GM18951 (cell line): ENCODE data around the gene CARD11.
"Not testable (repeated sequence)": the region's sequence is repeated elsewhere in the genome, so short reads cannot be mapped to it uniquely, and the experiment has no call there.

Source experiments
- POLR2A ChIP-seq: IDR thresholded peaks from 4 replicates; pipeline ENCODE4 v1.6.1; 2011; ENCODE audit warnings: mild to moderate bottlenecking; ENCODE audit not compliant: insufficient read length, insufficient read depth; ENCODE audit errors: extremely low read depth
- in situ Hi-C: fragments of 300-500 bp; cut with MboI; formaldehyde crosslinking; loops from one replicate; pipeline ENCODE4 v1.12.0; 2022; ENCODE audit warnings: low sequenced_read_pairs, mixed read lengths, inconsistent platforms; ENCODE audit not compliant: unreplicated experiment

The CARD11 gene

GRCh38 chr7:3027005-3027845, 16.4 kb downstream of the CARD11 start:
- in situ Hi-C loops = no loop called here
- no peak for TF ChIP-seq POLR2A

DNA sequence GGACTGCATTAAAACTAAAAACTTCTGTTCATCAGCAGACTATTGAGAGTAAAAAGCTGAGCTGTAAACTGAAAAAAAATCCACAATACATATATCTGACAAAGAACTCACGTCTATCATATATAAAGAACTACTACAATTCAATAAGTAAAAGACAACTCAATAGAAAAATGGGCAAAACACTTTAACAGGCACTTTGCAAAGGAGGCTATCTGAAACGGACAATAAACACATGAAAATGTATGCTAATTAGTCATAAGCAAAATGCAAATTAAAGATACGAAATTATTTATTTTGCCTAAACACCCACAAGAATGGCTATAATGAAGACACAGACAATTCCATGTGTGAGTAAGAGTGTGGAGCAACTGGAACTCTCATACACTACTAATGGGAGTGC, 18.1 kb downstream of the CARD11 start:
- in situ Hi-C loops = no loop called here

DNA sequence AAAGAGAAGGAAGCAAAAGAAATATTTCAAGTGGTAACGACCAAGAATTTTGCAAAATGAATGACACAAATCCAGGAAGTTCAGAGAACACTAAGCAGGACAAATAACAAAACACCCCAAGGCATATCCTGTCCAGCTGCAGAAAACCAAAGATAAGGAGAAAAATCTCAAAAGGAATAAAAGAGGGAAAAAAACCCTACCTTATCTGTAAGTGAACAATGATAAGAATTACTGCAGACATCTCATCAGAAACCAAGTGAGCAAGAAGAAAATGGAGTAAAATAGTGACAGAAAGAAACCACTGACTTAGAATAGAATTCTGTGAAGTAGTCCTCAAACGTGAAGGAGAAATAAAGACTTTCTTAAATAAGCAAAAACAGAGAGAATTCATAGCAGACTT, 21.8 kb downstream of the CARD11 start:
- TF ChIP-seq POLR2A = no peak
- in situ Hi-C loops = no loop called here

More for the DNA sequence above, 18.1 kb downstream of the CARD11 start:
- no peak for TF ChIP-seq POLR2A

DNA sequence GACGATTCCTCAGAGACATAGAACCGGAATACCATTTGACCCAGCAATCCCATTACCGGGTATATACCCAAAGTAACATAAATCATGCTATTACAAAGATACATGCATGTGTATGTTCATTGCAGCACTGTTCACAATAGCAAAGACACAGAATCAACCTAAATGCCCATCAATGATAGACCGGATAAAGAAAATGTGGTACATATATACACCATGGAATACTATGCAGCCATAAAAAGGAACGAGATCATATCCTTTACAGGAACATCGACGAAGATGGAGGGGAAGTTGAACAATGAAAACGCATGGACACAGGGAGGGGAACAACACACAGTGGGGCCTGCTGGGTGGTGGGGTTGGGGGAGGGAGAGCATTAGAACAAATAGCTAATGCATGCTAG, 22.4 kb downstream of the CARD11 start:
- in situ Hi-C loops = not testable (repeated sequence)

DNA sequence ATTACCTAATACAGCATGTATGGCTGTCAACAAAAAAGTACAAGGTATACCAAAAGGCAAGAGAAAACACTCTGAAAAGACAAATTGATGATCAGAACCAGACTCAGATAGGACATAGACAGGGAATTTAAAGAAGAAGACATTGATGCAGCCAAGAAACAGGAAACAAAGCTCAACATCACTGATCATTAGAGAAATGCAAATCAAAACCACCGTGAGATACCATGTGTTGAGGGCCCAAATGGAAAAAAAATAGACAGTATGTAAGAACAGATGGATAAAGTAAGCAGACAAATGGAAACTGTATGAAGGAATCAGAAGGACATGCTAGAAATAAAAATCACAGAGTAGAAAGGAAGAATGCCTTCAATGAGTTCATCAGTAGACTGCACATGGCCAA, 23.3 kb downstream of the CARD11 start:
- in situ Hi-C loops = no loop called here
- TF ChIP-seq POLR2A = no peak

DNA sequence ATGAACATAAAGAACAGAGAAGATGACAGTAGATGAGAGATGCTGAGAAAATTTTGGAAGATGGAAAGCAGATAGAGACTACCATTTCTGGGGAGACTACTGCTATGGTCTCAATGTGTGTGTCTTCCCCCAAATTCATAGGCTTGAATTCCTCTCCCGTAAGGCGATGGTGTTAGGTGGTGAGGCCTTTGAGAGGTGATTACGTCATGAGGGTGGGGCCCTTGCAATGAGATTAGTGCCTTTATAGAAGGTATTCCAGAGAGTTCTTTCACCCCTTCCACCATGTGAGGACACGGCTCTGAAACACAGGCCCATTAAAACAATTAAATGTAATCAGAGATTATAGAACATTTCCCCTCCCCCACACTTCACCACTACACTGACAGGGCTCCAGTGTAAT, 23.9 kb downstream of the CARD11 start:
- no peak for TF ChIP-seq POLR2A
- in situ Hi-C loops = no loop called here

DNA sequence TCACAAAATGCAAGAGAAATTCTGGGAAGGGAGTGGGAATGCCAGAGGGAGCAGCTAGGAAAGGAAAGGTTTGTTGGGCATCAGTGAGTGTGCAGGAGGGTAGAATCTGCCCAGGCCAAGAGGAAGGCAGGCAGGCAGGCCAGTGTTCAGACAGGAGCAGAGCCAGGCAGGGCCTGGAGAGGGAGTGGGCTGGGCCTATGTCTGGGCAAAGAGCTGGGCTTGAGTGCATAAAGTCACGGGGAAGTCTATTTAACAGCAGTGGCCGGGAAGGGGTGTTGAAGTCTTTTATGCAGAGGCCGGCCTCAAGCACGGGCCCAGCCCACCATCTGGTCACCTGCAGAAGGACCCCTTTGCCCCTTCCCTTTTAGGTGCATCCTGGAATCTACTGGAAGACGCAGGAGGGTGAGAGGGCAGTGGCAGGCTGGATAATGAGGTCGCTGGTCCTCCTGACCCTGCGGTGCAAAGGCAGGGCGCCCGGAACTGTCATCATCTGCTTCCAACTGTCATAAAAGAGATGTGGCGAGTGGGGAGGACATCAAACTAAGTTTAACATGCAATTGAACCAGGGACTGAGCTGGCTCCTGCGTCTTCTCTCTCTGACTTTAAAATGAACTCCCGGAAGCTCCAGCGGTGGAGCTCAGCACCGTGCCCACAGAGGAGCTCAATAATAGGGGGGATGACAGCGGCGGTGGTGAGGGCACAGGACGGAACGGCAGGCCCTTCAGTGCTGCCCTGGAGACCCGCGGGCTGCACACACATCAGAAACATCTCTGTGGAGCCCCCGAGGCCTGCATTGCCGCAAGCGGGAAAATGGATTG, 29.5 kb downstream of the CARD11 start:
- in situ Hi-C loops = no loop called here
- TF ChIP-seq POLR2A = no peak

DNA sequence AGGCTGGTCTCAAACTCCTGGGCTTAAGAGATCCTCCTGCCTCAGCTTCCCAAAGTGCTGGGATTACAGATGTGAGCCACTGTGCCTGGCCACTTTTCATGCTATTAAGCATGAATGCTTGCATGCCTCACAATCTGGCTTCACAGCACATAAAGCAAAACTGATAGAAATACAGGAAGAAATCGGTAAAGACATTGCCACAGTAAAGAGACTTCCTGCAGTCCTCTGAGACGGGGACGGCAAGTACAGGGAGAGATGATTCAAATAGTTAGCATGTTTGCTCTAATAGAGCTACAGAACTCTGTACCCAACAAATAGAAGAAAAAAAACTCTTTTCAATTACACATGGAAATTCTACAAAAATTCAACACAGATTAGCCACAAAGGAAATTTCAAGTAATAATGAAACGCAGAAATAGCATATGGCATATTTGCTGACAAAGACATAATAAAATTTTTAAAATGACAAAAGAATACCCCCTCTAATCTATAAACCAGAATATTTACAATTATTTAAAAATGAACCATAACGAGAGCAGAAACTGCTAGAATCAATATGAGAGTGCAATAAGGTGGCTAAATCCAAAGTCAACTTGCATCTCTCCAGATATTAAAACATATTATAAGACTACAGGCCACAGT, 32.3 kb downstream of the CARD11 start:
- in situ Hi-C loops = no loop called here
- TF ChIP-seq POLR2A = no peak

DNA sequence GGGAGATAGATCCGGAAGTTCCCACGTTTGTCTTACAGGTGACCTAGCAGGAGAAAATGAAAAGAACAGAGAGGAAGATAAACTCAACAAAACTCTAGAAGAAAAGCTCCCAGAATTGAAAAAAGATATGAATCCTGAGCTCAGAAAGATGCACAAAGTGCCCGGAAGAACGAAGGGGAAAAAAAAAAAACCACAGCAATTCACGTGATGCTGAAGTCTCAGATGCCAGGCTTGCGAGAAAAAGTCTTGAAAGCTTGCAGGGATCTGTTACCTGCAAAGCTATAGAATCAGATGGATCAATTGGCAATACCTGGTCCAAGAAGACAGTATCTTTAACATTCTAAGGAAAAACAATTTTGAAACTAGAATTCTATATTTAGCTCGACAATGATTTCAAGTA, 33.5 kb downstream of the CARD11 start:
- TF ChIP-seq POLR2A = no peak

DNA sequence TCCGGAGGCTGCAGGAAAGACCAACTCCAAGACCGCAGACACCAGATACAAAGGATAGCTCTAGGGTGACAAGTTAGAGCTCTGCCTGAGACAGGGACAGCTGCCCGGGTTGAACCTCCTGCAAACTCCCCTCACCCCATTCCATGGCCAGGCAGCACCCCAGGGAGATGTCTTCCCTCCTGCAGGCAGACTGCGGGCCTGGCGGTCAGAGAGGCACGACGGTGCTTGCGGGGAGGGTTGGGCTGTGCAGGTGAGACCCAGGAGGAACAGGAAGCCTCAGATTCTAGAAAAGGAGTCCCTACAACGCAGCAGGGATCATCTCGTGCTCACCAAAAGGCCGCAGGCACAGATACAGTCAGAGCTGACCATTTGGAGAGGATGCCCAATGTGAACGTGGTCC, 34.6 kb downstream of the CARD11 start:
- TF ChIP-seq POLR2A = no peak
- in situ Hi-C loops = no loop called here

More for the DNA sequence above, 33.5 kb downstream of the CARD11 start:
- in situ Hi-C loops = no loop called here

DNA sequence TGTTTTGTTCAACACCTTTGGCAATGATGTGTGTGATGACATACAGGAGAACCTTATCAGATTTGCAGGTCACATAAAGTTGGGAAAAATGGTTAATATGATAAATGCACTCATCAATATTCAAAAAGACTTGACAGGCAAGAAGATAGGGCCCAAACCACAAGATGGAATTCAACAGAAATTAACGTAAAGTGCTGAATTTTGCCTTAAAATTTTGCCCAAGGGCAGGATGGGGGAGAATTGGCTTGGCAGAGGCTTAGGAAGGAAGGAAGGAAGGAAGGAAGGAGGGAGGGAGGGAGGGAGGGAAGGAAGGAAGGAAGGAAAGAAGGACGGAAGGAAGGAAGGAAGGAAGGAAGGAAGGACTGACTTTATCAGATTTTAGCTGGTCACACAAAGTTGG, 35.3 kb downstream of the CARD11 start:
- TF ChIP-seq POLR2A = no peak
- in situ Hi-C loops = no loop called here

GRCh38 chr7:3007696-3008095, 36.0 kb downstream of the CARD11 start:
- in situ Hi-C loops = no loop called here
- TF ChIP-seq POLR2A = no peak

GRCh38 chr7:3005257-3005656, 38.4 kb downstream of the CARD11 start:
- in situ Hi-C loops = no loop called here
- no peak for TF ChIP-seq POLR2A
